Measurements from ENCODE around the gene SLC18A3. TPM values are rescaled to one million over a fixed set of nuclear protein-coding genes. Genes with fewer than 3 reads are reported as not detected.
A peak's percentile ranks its signal among the peaks of the same experiment; 100 is the strongest.

SLC18A3 gene
- total RNA-seq, 1 experiment from 2014 or later, result 0.30 TPM

GRCh38 chr10:49645417-49645816 is 35.3 kb downstream of the SLC18A3 start:
- no peaks in the 10 kb centered on the region for H3K9me3 ChIP-seq (ENCODE audit: low read depth, low read length, poor library complexity, severe bottlenecking)
- intact Hi-C loops (cut with micrococcal nuclease; ENCODE audit: unreplicated experiment), result no loop called here

GRCh38 chr10:49645871-49646870 is 36.1 kb downstream of the SLC18A3 start:
- POLR2A ChIA-PET (ENCODE audit: low non-redundant PET), result interaction anchor here (0.5 kb wide), 1 partner anchor 914 kb away, joined by 3 read pairs; no protein-coding TSS in a partner anchor
- Histone ChIP-seq H3K4me1 (ENCODE audit: insufficient read depth, low read length, poor library complexity, severe bottlenecking) (peaks cover 21% of the 10 kb centered on the region), H3K9me3 (ENCODE audit: low read depth, low read length, poor library complexity, severe bottlenecking) (no peaks in the 10 kb centered on the region), H3K36me3 (ENCODE audit: insufficient read depth, low read length, poor library complexity, severe bottlenecking) (no peaks in the 10 kb centered on the region), H3K27me3 (replicated peaks; ENCODE audit: insufficient read depth, low read depth, low read length, poor library complexity) (no peaks in the 10 kb centered on the region), H3K27ac (ENCODE audit: low read depth, low read length, poor library complexity, severe bottlenecking) (no peak overlapping the region), H3K4me3 (ENCODE audit: low read depth, low read length, poor library complexity, severe bottlenecking) (no peak overlapping the region)
- intact Hi-C loops (cut with micrococcal nuclease; ENCODE audit: unreplicated experiment), result no loop called here
- CTCF ChIA-PET, result no interaction called here
- peak; percentile 22 for DNase-seq (ENCODE audit: low spot score)
- no TSS peak for BruUV-seq (replicated peaks)
- no peak for TF ChIP-seq EZH2 (IDR thresholded peaks at IDR 0.05; ENCODE audit: borderline replicate concordance, low read depth, low read length, poor library complexity, severe bottlenecking)

More at GRCh38 chr10:49645417-49645816, 35.3 kb downstream of the SLC18A3 start:
- DNase-seq (ENCODE audit: low spot score), result no peak
- no peak for TF ChIP-seq CTCF (conservative IDR thresholded peaks at IDR 0.05; ENCODE audit: low read depth, low read length)
- no peak for TF ChIP-seq EZH2 (IDR thresholded peaks at IDR 0.05; ENCODE audit: borderline replicate concordance, low read depth, low read length, poor library complexity, severe bottlenecking)
- Histone ChIP-seq H3K27me3 (replicated peaks; ENCODE audit: insufficient read depth, low read depth, low read length, poor library complexity) (no peaks in the 10 kb centered on the region), H3K4me3 (ENCODE audit: low read depth, low read length, poor library complexity, severe bottlenecking) (no peak overlapping the region), H3K27ac (ENCODE audit: low read depth, low read length, poor library complexity, severe bottlenecking) (no peak overlapping the region), H3K36me3 (ENCODE audit: insufficient read depth, low read length, poor library complexity, severe bottlenecking) (no peaks in the 10 kb centered on the region), H3K4me1 (ENCODE audit: insufficient read depth, low read length, poor library complexity, severe bottlenecking) (peaks cover 21% of the 10 kb centered on the region)
- ChIA-PET CTCF (no interaction called here), POLR2A (ENCODE audit: low non-redundant PET) (no interaction called here)
- BruUV-seq (replicated peaks), result no TSS peak

GRCh38 chr10:49647554-49647953 is 37.4 kb downstream of the SLC18A3 start:
- Histone ChIP-seq H3K36me3 (ENCODE audit: insufficient read depth, low read length, poor library complexity, severe bottlenecking) (no peaks in the 10 kb centered on the region), H3K27ac (ENCODE audit: low read depth, low read length, poor library complexity, severe bottlenecking) (no peak overlapping the region), H3K4me1 (ENCODE audit: insufficient read depth, low read length, poor library complexity, severe bottlenecking) (peaks cover 21% of the 10 kb centered on the region), H3K4me3 (ENCODE audit: low read depth, low read length, poor library complexity, severe bottlenecking) (no peak overlapping the region), H3K27me3 (replicated peaks; ENCODE audit: insufficient read depth, low read depth, low read length, poor library complexity) (no peaks in the 10 kb centered on the region), H3K9me3 (ENCODE audit: low read depth, low read length, poor library complexity, severe bottlenecking) (no peaks in the 10 kb centered on the region)
- peak; percentile 56 for DNase-seq (ENCODE audit: low spot score)
- intact Hi-C loops (cut with micrococcal nuclease; ENCODE audit: unreplicated experiment), result no loop called here
- no TSS peak for BruUV-seq (replicated peaks)
- no peak for TF ChIP-seq CTCF (conservative IDR thresholded peaks at IDR 0.05; ENCODE audit: low read depth, low read length)
- no peak for TF ChIP-seq EZH2 (IDR thresholded peaks at IDR 0.05; ENCODE audit: borderline replicate concordance, low read depth, low read length, poor library complexity, severe bottlenecking)
- POLR2A ChIA-PET (ENCODE audit: low non-redundant PET), result no interaction called here
- CTCF ChIA-PET, result no interaction called here

Measured in A673 (cell line).